Transverse colon (tissue), 3 donors: Measurements from ENCODE around the gene RAB13.

Experiments
- POLR2A ChIP-seq: fragments of 450-650 bp; IDR thresholded peaks from one replicate; pipeline ENCODE4 v1.6.1; 2016; ENCODE audit warnings: antibody characterized with exemption, mild to moderate bottlenecking, moderate library complexity
- TF ChIP-seq, protein P1 (sequence below), 5 experiments: fragments of 200-600 bp in 3 of 5; fragments of 450-650 bp in 2 of 5; sonication (generic) in 3 of 5; IDR thresholded peaks; 1 replicate in 2 of 5; 2 replicates in 3 of 5; pipeline ENCODE4 v1.5.1; 2016 to 2017; ENCODE audit warnings: antibody characterized with exemption in 5 of 5, inconsistent platforms in 3 of 5, mild to moderate bottlenecking in 2 of 5, moderate library complexity in 1 of 5

GRCh38 chr1:153973071-153973470 is 13.1 kb downstream of the RAB13 start:
- TF ChIP-seq, protein P1, sequence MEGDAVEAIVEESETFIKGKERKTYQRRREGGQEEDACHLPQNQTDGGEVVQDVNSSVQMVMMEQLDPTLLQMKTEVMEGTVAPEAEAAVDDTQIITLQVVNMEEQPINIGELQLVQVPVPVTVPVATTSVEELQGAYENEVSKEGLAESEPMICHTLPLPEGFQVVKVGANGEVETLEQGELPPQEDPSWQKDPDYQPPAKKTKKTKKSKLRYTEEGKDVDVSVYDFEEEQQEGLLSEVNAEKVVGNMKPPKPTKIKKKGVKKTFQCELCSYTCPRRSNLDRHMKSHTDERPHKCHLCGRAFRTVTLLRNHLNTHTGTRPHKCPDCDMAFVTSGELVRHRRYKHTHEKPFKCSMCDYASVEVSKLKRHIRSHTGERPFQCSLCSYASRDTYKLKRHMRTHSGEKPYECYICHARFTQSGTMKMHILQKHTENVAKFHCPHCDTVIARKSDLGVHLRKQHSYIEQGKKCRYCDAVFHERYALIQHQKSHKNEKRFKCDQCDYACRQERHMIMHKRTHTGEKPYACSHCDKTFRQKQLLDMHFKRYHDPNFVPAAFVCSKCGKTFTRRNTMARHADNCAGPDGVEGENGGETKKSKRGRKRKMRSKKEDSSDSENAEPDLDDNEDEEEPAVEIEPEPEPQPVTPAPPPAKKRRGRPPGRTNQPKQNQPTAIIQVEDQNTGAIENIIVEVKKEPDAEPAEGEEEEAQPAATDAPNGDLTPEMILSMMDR (IDR thresholded peaks at IDR 0.05), result no peak
- TF ChIP-seq POLR2A, result no peak
